PC-3 (cell line): ENCODE measurements around the gene OLFM2. TPM values are rescaled to one million over a fixed set of nuclear protein-coding genes. Genes with fewer than 3 reads are reported as not detected.

Experiments
- ATAC-seq: fragments of 200-7000 bp; cut with Tn5 transposase; 2 replicates; pipeline ENCODE4 v1.9.1; 2020; ENCODE audit warnings: mild to moderate bottlenecking, moderate library complexity
- BruUV-seq: library from RNA; stranded (reverse); fragments of 400-500 nt; replicated peaks from 2 replicates; lab custom pipeline; 2021; lab: Mats Ljungman, UMichigan
- CTCF ChIA-PET: fragments of 300-600 bp; sonication (Branson Sonifier 250); formaldehyde crosslinking; loops from one replicate; lab custom pipeline; 2022; ENCODE audit warnings: antibody characterized with exemption; lab: Charles Lee
- POLR2A ChIA-PET: fragments of 300-600 bp; sonication (Branson Sonifier 250); formaldehyde crosslinking; loops from one replicate; lab custom pipeline; 2022; ENCODE audit warnings: antibody characterized with exemption; ENCODE audit not compliant: unreplicated experiment; lab: Charles Lee
- DNase-seq: peaks from one replicate; pipeline ENCODE4 v3.0.0-alpha.2; 2015
- H2AFZ ChIP-seq: fragments of 300-600 bp; sonication (generic); 2 replicates; pipeline ENCODE4 v1.6.0; 2016; ENCODE audit warnings: antibody characterized with exemption, low read length
- H3F3A ChIP-seq: fragments of 300-600 bp; sonication (generic); one replicate; pipeline ENCODE4 v1.6.0; 2017; ENCODE audit warnings: antibody characterized with exemption, low read length, control low read depth, mild to moderate bottlenecking; ENCODE audit not compliant: unreplicated experiment
- H3K27ac ChIP-seq: fragments of 300-600 bp; sonication (generic); 2 replicates; pipeline ENCODE4 v1.5.1; 2016; ENCODE audit warnings: mild to moderate bottlenecking, low read length
- H3K27me3 ChIP-seq: fragments of 300-600 bp; sonication (generic); 2 replicates; pipeline ENCODE4 v1.6.1; 2016; ENCODE audit warnings: low read length, mixed read lengths
- H3K36me3 ChIP-seq: fragments of 300-600 bp; sonication (generic); 2 replicates; pipeline ENCODE4 v1.6.1; 2016; ENCODE audit warnings: low read depth, mixed run types, low read length, mixed read lengths
- H3K4me1 ChIP-seq: fragments of 300-600 bp; sonication (generic); 2 replicates; pipeline ENCODE4 v1.5.1; 2016; ENCODE audit warnings: low read length; ENCODE audit not compliant: insufficient read depth
- H3K4me2 ChIP-seq: fragments of 300-600 bp; sonication (generic); 2 replicates; pipeline ENCODE4 v1.6.0; 2016; ENCODE audit warnings: low read length
- H3K4me3 ChIP-seq: fragments of 300-600 bp; sonication (generic); 2 replicates; pipeline ENCODE4 v1.5.1; 2016; ENCODE audit warnings: mild to moderate bottlenecking, low read length, mixed read lengths
- H3K79me2 ChIP-seq: fragments of 300-600 bp; sonication (generic); 2 replicates; pipeline ENCODE4 v1.6.1; 2017; ENCODE audit warnings: low read length, mixed read lengths
- H3K9ac ChIP-seq: fragments of 300-600 bp; sonication (generic); 2 replicates; pipeline ENCODE4 v1.6.0; 2016; ENCODE audit warnings: mild to moderate bottlenecking, low read length
- H3K9me2 ChIP-seq: fragments of 300-600 bp; sonication (generic); replicated peaks from 2 replicates; pipeline ENCODE4 v1.6.1; 2016; ENCODE audit warnings: mixed run types, low read length, mixed read lengths
- H3K9me3 ChIP-seq: fragments of 300-600 bp; sonication (generic); 2 replicates; pipeline ENCODE4 v1.6.1; 2016; ENCODE audit warnings: low read length, mixed read lengths
- H4K20me1 ChIP-seq: fragments of 300-600 bp; sonication (generic); 2 replicates; pipeline ENCODE4 v1.6.1; 2016; ENCODE audit warnings: low read length, mixed read lengths
- CTCF ChIP-seq: fragments of 300-600 bp; sonication (generic); conservative IDR thresholded peaks from 2 replicates; pipeline ENCODE4 v1.5.1; 2017; ENCODE audit warnings: antibody characterized with exemption, low read depth, mild to moderate bottlenecking, low read length
- EZH2 ChIP-seq: fragments of 300-600 bp; sonication (generic); IDR thresholded peaks from one replicate; pipeline ENCODE4 v1.6.1; 2017; ENCODE audit warnings: antibody characterized with exemption, mild to moderate bottlenecking, low read length; ENCODE audit not compliant: unreplicated experiment
- EZH2phosphoT487 ChIP-seq: fragments of 300-600 bp; sonication (generic); IDR thresholded peaks from 2 replicates; pipeline ENCODE4 v1.6.1; 2018; ENCODE audit warnings: mild to moderate bottlenecking, antibody characterized with exemption, low read length, borderline replicate concordance
- intact Hi-C: fragments of 100-400 bp; cut with micrococcal nuclease; formaldehyde crosslinking; loops from 2 replicates; pipeline ENCODE4 v1.9.0; 2023
- total RNA-seq: library from RNA; depleted of rRNA; stranded (reverse); fragments of >200 nt; gene quantifications from 2 replicates; pipeline ENCODE4 v1.2.3, GENCODE V29; 2014

Gene OLFM2
- total RNA-seq, 1 experiment from 2014 or later = 1.6 TPM

GRCh38 chr19:9849791-9850190 is 86.5 kb downstream of the OLFM2 start:
- Histone ChIP-seq H2AFZ (no peak overlapping the region), H3K4me2 (no peak overlapping the region), H3K27me3 (no peaks in the 10 kb centered on the region), H3F3A (no peaks in the 10 kb centered on the region), H3K79me2 (no peaks in the 10 kb centered on the region), H3K27ac (no peak overlapping the region), H3K9ac (no peak overlapping the region), H3K9me3 (no peaks in the 10 kb centered on the region), H4K20me1 (no peaks in the 10 kb centered on the region), H3K36me3 (peaks cover 9% of the 10 kb centered on the region; the same call in 1 of the 2 replicates), H3K4me1 (peaks cover 5% of the 10 kb centered on the region; the same call in 1 of the 2 replicates), H3K9me2 (no peaks in the 10 kb centered on the region), H3K4me3 (no peak overlapping the region)
- ChIA-PET POLR2A (no interaction called here), CTCF (no interaction called here)
- BruUV-seq = no TSS peak
- ATAC-seq (no peak), DNase-seq (no peak)
- TF ChIP-seq CTCF (no peak), EZH2 (no peak), EZH2phosphoT487 (no peak)
- intact Hi-C loops = no loop called here

- intact Hi-C loops = loop anchor here (1.0 kb wide), 1 partner anchor 66 kb away; no protein-coding TSS in a partner anchor
- no peak overlapping the region for H3K4me2 ChIP-seq
- H3K27me3 ChIP-seq = no peaks in the 10 kb centered on the region
- ATAC-seq (no peak), DNase-seq (no peak)
- H3K9me3 ChIP-seq = no peaks in the 10 kb centered on the region
- ChIA-PET CTCF (no interaction called here), POLR2A (no interaction called here)
- no peak overlapping the region for H2AFZ ChIP-seq
- peaks cover 5% of the 10 kb centered on the region; the same call in 1 of the 2 replicates for H3K4me1 ChIP-seq
- H3K79me2 ChIP-seq = no peaks in the 10 kb centered on the region
- no peak overlapping the region for H3K4me3 ChIP-seq
- no peak overlapping the region for H3K9ac ChIP-seq
- H3K27ac ChIP-seq = no peak overlapping the region
- BruUV-seq = no TSS peak
- TF ChIP-seq CTCF = no peak
- no peak for TF ChIP-seq EZH2
- TF ChIP-seq EZH2phosphoT487 = no peak
- no peaks in the 10 kb centered on the region for H4K20me1 ChIP-seq
- H3F3A ChIP-seq = no peaks in the 10 kb centered on the region
- H3K9me2 ChIP-seq = no peaks in the 10 kb centered on the region
- peaks cover 13% of the 10 kb centered on the region for H3K36me3 ChIP-seq
Observed at GRCh38 chr19:9848762-9849161, 87.6 kb downstream of the OLFM2 start.

- TF ChIP-seq EZH2phosphoT487 = no peak
- TF ChIP-seq CTCF = peak; percentile 85
- ChIA-PET CTCF (no interaction called here), POLR2A (no interaction called here)
- Histone ChIP-seq H3K27me3 (no peaks in the 10 kb centered on the region), H3K79me2 (no peaks in the 10 kb centered on the region), H3K9me3 (no peaks in the 10 kb centered on the region), H3F3A (no peaks in the 10 kb centered on the region), H3K9ac (no peak overlapping the region), H3K4me2 (no peak overlapping the region), H4K20me1 (no peaks in the 10 kb centered on the region), H3K4me3 (no peak overlapping the region), H3K9me2 (no peaks in the 10 kb centered on the region), H3K36me3 (peaks cover 18% of the 10 kb centered on the region), H3K27ac (no peak overlapping the region), H3K4me1 (peaks cover 5% of the 10 kb centered on the region; the same call in 1 of the 2 replicates), H2AFZ (no peak overlapping the region)
- intact Hi-C loops = loop anchor here (1.0 kb wide), 1 partner anchor 66 kb away; no protein-coding TSS in a partner anchor
- DNase-seq (peak; percentile 49), ATAC-seq (peak; percentile 42)
- no TSS peak for BruUV-seq
Observed at GRCh38 chr19:9848060-9848459, 88.3 kb downstream of the OLFM2 start.
